ENCODE data around the gene MAP3K12. TPM values are rescaled to one million over a fixed set of nuclear protein-coding genes. Genes with fewer than 3 reads are reported as not detected.

The MAP3K12 gene
- total RNA-seq, 4 donors from 2014 or later: 6.4 to 12.8 (median 9.4) TPM

DNA sequence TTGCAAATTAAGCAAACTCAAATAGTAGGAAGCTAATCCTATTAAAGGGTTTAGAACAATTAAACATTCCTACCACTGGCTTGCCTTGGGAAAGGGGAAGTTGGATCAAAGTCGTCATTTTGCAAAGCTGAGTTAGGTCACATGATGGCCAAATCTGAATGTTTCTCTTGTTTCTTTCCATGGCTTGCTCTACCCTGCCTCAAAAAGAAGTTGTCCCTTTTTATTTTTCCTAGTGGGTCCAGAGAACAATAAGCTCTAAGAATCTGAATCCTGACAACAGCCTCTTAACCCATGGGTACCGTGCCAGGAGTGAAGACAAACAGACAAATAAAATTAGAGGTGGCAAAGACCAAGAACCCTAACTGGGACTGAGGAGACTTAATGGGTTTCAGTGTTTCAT, 34.2 kb upstream of the MAP3K12 start:
- intact Hi-C loops (cut with DNase I; ENCODE audit: low total_unique reads): no loop called here
- H3K4me3 ChIP-seq (ENCODE audit: low read depth, poor library complexity, severe bottlenecking): no peak overlapping the region
- DNase-seq (ENCODE audit: low spot score in 2 of 2): peak in 1 of 2 donors; percentile 25
- no peak for TF ChIP-seq POLR2A (IDR thresholded peaks at IDR 0.05)
- TF ChIP-seq, protein P1, sequence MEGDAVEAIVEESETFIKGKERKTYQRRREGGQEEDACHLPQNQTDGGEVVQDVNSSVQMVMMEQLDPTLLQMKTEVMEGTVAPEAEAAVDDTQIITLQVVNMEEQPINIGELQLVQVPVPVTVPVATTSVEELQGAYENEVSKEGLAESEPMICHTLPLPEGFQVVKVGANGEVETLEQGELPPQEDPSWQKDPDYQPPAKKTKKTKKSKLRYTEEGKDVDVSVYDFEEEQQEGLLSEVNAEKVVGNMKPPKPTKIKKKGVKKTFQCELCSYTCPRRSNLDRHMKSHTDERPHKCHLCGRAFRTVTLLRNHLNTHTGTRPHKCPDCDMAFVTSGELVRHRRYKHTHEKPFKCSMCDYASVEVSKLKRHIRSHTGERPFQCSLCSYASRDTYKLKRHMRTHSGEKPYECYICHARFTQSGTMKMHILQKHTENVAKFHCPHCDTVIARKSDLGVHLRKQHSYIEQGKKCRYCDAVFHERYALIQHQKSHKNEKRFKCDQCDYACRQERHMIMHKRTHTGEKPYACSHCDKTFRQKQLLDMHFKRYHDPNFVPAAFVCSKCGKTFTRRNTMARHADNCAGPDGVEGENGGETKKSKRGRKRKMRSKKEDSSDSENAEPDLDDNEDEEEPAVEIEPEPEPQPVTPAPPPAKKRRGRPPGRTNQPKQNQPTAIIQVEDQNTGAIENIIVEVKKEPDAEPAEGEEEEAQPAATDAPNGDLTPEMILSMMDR (IDR thresholded peaks at IDR 0.05): no peak
- 59 to 64% methylated on average over 2 of the region's 2 CpGs for whole genome bisulfite sequencing, 2 donors

DNA sequence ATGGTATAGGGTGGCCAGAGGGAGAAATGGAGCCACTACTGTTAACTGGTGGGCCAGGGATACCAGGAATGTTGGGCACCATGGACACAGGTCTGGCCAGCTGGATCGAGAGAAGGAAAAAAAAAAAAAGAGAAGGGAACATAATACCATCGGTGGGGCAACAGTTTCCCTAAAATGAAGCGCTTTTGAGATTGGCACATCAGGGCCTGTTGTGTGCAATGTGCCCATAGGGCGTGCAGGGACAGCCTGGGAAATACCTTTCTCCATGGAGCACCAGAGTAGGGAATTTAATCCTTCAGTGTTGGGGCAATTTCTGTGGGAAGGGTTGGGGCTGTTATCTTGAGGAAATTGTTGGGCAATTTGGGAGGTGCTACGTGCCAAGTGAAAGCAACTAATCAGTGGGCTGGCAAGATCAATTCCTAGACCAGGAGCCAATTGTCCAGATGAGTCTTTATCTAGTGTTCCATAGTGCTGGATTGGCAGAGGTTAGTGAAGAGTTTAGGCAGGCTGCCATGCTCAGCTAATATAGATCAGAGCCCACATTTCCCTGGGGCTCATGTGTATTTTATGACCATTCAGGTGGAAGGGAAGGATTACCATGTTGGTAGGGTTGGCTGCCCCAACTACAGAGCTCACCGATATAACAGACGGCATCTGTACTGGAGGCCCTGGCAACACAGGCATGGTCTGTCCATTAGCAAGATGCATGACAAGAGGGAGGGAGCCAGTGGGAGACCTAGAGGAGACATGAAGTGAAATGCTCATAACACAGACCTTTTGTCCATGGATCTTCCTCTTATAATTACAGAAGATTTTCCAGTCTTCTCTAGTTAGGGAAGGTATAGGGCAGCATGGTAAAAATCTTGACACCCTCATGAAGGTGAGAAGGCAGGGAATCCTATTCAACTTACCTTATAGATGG, 33.5 kb upstream of the MAP3K12 start:
- 91% methylated on average over 7 of the region's 7 CpGs for WGBS, 2 donors
- TF ChIP-seq, protein P1 (IDR thresholded peaks at IDR 0.05): no peak
- no peak overlapping the region for H3K4me3 ChIP-seq (ENCODE audit: low read depth, poor library complexity, severe bottlenecking)
- DNase-seq (ENCODE audit: low spot score in 2 of 2): no peak
- intact Hi-C loops (cut with DNase I; ENCODE audit: low total_unique reads): no loop called here

GRCh38 chr12:53532021-53532420, 32.8 kb upstream of the MAP3K12 start:
- H3K4me3 ChIP-seq (ENCODE audit: low read depth, poor library complexity, severe bottlenecking): no peak overlapping the region
- WGBS, 2 donors: 60 to 67% methylated on average over 3 of the region's 3 CpGs
- no peak for DNase-seq (ENCODE audit: low spot score in 2 of 2)
- TF ChIP-seq, protein P1 (IDR thresholded peaks at IDR 0.05): no peak
- no peak for TF ChIP-seq POLR2A (IDR thresholded peaks at IDR 0.05)
- intact Hi-C loops (cut with DNase I; ENCODE audit: low total_unique reads): no loop called here

DNA sequence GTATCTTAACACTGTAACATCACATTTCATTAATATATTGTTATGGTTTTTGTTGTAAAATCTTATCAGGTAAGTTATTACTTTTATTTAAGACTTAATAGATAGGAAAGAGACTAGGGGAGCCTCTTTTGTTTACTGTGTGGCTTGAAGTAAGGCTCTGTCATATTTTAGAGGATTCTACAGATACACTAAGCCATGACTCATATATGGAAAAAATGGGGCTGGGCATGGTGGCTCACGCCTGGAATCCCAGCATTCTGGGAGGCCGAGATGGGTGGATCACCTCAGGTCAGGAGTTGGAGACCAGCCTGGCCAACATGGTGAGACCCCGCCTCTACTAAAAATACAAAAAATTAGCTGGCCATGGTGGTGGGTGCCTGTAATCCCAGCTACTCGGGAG, 31.7 kb upstream of the MAP3K12 start:
- no peak for TF ChIP-seq POLR2A (IDR thresholded peaks at IDR 0.05)
- TF ChIP-seq, protein P1 (IDR thresholded peaks at IDR 0.05): no peak
- 83 to 85% methylated on average over 4 of the region's 4 CpGs for WGBS, 2 donors
- DNase-seq (ENCODE audit: low spot score in 2 of 2): no peak
- H3K4me3 ChIP-seq (ENCODE audit: low read depth, poor library complexity, severe bottlenecking): no peak overlapping the region
- intact Hi-C loops (cut with DNase I; ENCODE audit: low total_unique reads): no loop called here

GRCh38 chr12:53530061-53530460, 30.8 kb upstream of the MAP3K12 start:
- H3K4me3 ChIP-seq (ENCODE audit: low read depth, poor library complexity, severe bottlenecking): no peak overlapping the region
- WGBS, 2 donors: 92 to 94% methylated on average over 2 of the region's 2 CpGs
- DNase-seq (ENCODE audit: low spot score in 2 of 2): no peak
- TF ChIP-seq, protein P1 (IDR thresholded peaks at IDR 0.05): no peak
- no peak for TF ChIP-seq POLR2A (IDR thresholded peaks at IDR 0.05)
- intact Hi-C loops (cut with DNase I; ENCODE audit: low total_unique reads): no loop called here
